GM18867 (cell line): ENCODE measurements around the gene AFF1.

Experiments used
- ATAC-seq: cut with Tn5 transposase; IDR thresholded peaks from one replicate; pipeline ENCODE4 v1.9.1; 2021; ENCODE audit warnings: mild to moderate bottlenecking, moderate library complexity; ENCODE audit not compliant: unreplicated experiment

Gene AFF1

DNA sequence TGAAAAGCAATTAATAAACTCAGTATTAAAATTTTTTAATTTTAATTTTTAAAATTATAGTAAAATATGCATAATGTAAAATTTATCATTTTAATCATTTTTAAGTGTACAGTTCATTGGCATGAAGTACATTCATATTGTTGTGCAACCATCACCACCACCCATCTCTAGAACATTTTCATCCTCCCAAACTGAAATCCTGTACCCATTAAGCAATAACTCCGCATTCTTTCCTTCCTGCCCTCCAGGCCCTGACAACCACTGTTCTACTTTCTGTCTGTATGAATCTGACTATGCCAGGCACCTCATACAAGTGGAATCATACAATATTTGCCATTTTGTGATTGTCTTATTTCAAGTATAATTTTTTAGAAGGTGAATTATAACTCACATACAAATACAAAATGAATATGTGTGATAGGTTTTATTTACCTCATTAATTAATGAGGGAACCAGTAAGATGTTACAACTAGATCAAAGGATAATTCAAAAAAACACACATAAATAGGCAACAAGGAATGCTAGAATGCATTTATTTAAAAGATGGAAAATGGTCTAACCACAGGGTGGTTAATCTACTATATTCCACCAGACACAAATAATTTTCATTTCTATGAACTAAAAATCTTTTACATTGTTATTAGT, 13.1 kb upstream of the AFF1 start:
- ATAC-seq, result no peak

DNA sequence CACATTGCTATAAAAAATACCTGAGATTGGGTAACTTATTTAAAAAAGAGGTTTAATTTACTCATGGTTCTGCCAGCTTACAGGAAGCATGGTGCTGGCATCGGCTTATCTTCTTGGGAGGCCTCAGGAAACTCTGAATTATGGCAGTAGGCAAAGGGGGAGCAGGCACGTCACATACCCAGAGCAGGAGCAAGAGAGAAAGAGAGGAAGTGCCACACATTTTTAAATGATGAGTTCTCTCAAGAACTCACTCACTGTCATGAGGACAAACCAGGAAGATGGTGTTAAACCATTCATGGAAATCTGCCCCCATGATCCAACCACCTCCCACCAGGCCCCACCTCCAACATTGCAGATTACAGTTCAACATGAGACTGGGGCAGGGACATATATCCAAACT, 10.0 kb upstream of the AFF1 start:
- ATAC-seq, result no peak

DNA sequence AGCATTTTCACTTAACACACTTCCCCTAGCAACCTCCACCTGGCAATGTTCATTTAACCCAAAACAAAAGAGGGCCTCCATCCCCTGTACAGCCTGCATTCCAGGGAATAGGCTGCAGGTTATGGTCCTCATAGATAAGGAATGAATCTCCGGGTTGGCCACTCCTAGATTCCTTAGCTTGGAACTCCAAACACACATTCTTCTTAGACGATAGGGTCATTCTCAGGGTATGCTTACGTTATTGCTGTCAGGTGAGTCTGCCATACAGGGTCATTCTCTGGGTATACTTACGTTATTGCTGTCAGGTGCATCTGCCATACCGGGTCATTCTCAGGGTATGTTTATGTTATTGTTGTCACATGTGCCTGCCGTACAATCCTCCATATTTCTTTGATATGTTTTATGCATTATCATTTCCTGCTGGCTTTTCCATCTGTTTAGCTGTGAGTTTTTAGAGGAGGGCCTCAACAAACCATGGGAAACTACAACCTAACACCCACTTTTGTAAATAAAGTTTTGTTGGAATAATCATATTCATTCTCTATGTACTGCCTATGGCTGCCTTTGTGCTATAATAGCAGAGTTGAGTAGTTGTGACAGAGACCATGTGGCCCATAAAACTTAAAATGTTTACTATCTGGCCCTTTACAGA, 8.2 kb upstream of the AFF1 start:
- no peak for ATAC-seq

- no peak for ATAC-seq
Measured at GRCh38 chr4:86927843-86928395, 6.9 kb upstream of the AFF1 start.

DNA sequence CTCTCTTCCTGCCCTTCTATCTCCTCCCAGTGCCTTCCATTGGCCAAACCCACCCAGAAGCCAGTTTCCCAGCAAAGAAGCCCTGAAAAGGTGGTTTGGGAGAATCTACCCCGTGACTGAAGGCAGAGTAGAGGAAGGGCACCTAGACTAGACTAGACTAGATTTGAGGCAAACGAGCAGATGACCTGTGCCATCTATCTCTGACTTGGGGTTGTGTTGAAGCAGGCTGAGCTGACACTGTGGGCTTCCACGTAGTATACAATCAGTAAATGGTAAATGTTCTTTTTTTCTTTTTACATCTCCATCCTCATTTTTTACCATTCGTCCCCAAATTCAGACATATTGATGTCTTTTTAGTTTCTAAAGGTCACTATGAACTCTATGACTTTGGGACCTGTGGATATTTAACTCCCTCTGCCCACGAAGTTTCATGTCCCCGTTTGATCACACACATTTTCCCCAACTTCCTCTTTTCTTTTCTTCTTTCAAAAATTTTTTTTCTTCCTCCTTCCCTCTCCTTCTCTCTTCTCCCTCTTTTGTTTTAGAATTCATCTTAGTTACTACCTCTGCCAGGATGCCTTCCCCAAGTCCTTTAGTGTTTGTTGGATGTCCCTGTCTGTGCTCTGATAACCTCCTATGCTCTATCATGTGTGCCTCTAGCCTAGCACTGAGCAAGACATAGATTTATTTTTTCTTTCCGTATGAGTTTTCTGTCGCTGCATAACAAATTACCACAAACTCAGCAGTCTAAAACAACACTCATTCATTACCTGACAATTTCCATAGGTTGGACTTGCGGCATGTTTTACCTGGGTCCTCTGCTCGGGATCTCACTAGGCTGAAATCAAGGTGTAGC, 6.2 kb upstream of the AFF1 start:
- ATAC-seq, result peak; percentile 47

DNA sequence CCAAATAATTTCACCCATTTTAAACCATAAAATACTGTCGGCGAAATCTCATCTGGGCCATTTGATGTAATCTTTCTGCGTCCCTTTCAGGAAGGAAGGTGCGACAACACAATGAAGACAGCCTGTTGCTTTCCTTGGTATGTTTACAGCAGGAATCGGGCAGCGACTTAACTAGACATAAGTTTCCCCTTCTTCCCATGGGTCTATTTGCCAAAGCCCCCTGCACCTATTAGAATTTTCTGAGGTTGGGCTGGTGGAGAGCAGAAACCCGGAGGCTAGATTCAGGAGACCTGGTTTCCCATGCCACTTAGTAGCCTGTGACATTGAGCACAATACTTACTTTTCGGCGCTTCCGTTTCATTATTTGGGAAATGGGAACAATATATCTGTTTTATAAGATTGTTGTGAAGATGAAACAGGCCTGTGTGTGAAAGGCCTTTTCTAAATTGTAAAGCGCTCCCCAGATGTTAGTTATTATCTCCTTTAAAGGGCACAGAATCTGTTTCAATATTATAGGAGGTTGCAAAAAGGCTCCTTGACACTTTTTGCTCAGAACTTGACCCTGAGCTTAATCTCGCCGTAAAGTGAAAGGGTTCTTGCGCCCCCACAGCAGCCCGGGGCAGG, 552 bp upstream of the AFF1 start:
- ATAC-seq, result no peak

- no peak for ATAC-seq
Measured at GRCh38 chr4:86935566-86935852, 698 bp downstream of the AFF1 start.

GRCh38 chr4:86935853-86936733, 1.3 kb downstream of the AFF1 start:
- peak; percentile 34 for ATAC-seq

- ATAC-seq, result no peak
Measured at GRCh38 chr4:86938771-86939520, 4.1 kb downstream of the AFF1 start.

GRCh38 chr4:86939729-86940575, 5.1 kb downstream of the AFF1 start:
- ATAC-seq, result peak; percentile 60

DNA sequence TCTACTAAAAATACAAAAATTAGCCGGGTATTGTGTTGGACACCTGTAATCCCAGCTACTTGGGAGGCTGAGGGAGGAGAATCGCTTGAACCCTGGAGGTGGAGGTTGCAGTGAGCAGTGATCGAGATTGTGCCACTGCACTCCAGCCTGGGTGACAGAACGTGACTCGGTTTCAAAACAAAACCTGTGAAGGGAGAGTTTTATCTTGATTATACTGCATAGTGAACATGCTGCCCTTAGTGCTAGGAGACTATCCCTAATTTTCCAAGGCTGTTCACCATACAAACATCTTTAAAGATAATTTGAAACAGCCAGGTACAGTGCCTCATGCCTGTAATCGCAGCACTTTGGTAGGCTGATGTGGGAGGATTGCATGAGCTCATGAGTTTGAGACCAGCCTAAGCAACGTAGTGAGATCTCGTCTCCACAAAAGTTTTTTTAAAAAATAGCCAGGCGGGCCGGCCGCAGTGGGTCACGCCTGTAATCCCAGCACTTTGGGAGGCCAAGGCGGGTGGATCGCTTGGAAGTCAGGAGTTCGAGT, 6.2 kb downstream of the AFF1 start:
- ATAC-seq, result no peak

DNA sequence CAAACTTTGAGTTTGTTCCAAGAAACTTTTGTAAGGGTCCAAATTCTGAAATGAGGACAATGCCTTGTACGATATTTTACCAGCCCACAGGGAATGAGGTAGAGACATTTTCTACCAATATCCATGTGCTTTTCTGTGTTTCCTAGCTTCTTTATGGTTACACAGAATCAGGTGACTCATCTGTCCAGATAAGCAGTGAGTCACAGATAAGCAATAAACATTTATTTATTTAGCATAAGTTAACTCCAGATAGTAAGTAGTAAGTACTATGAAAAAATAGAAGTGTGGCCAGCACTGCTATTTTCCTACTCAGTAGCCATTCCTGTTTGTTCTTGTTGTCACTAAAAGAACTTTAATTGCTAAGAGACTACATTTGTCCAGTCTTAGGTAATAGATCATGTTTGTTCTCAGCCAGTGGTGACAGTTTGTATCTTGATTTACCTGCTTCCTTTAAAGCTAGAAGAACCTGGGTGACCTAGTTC, 7.4 kb downstream of the AFF1 start:
- ATAC-seq, result no peak

DNA sequence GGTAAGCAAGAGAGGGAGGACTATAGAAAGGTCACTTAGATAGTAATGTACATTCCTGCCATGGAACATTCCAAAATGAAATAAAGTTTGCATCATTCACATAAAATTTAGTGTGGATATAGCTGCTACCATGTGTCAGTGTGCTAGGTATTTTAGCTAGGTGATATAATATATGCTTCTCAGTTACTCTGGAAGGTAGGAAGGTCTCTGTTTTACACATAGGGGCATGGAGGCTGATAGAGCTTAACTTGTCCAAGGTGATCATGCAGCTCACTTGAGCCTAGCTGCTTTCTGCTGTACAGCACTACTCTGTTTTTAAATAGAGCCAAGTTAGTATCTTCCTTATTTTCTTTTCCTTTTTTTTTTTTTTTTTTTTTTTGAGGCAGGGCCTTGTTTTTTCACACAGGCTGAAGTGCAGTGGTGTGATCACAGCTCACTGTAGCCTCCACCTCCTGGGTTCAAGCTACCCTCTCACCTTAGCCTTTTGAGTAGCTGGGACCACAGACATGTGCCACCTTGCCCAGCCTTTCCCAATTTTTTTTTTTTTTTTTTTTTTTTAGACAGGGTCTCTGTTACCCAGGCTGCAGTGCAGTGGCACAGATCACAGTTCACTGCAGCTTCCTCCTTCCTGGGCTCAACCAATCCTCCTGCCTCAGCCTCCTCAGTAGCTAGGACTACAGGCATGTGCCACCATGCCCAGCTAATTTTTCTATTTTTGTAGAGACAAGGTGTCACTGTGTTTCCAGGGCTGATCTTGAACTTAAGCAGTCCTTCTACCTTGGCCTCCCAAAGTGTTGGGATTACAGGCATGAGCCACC, 10.4 kb downstream of the AFF1 start:
- ATAC-seq, result no peak

DNA sequence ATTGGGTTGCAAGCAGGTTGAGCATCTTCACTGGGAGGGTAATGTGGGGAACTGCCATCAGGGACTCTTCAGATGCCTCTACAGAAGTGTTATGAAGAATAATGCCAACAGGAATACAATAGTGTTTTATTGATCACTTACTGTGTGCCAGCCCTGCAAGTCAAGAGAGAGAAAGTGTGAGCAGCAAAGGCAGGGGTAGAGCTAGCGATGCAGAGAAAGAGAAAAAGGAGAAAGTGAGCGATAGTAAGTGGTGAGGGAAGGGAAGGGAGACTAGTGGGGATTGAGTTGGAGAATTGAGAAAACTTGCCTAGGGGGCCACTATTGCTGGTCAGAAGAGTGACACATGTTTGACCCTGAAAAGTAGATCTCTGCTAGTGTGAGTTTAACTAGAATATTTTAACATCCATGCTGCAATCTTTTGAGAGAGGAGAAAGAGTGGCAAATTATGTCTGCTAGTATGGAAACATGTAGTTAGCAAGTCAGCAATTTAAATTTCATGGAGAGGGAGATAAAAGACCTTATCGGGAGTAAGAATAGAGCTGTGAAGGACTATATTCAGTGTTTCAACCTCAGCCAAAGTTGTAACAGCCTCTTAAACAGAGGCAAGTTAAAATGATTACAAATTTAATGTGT, 12.2 kb downstream of the AFF1 start:
- peak; percentile 11 for ATAC-seq

- peak; percentile 34 for ATAC-seq
Measured at GRCh38 chr4:86947501-86948120, 12.8 kb downstream of the AFF1 start.

DNA sequence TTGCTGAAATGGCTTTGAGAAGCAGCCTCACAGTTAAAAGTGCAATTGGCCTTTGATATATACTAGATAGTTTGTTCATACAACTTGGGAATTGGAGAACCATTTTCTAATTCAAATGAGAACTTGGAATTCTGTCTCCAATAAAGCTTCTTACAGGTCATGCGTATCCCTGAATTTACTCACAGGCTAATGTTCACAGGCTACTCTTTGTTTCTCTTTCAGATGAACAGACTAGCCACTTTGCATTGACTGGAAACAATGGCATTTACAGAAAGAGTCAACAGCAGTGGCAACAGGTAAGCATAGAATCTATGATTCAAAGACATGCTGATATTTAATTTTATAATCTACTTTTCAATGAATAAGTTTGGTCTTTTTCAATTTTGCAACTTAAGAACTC, 13.5 kb downstream of the AFF1 start:
- peak; percentile 51 for ATAC-seq
